GM12878 (cell line): ENCODE measurements around the gene BRCA1. TPM values are rescaled to one million over a fixed set of nuclear protein-coding genes. Genes with fewer than 3 reads are reported as not detected.

Experiments
- ATAC-seq: fragments of 200-7000 bp; cut with Tn5 transposase; 3 replicates; pipeline ENCODE4 v1.9.1; 2020; ENCODE audit warnings: mild to moderate bottlenecking, moderate library complexity
- BruUV-seq: library from RNA; stranded (reverse); fragments of 400-500 nt; replicated peaks from 2 replicates; lab custom pipeline; 2021; lab: Mats Ljungman, UMichigan
- CTCF ChIA-PET: fragments of 300-600 bp; sonication (Branson Sonifier 250); formaldehyde crosslinking; extraction: SDS; loops from one replicate; lab custom pipeline; 2021; ENCODE audit warnings: inconsistent platforms; lab: Yijun Ruan, JAX
- POLR2A ChIA-PET: fragments of 350-600 bp; formaldehyde crosslinking; extraction: SDS; loops from one replicate; lab custom pipeline; 2021; ENCODE audit warnings: inconsistent platforms; lab: Charles Lee
- RAD21 ChIA-PET: fragments of 300-600 bp; sonication (Branson Sonifier 250); formaldehyde crosslinking; loops from one replicate; lab custom pipeline; 2023; ENCODE audit warnings: antibody characterized with exemption; ENCODE audit not compliant: unreplicated experiment; lab: Charles Lee
- SMC1A ChIA-PET: fragments of 300-600 bp; sonication (Branson Sonifier 250); formaldehyde crosslinking; loops from one replicate; lab custom pipeline; 2023; ENCODE audit not compliant: unreplicated experiment, uncharacterized antibody; lab: Charles Lee
- DNase-seq: peaks from one replicate; pipeline ENCODE4 v3.0.0-alpha.2; 2011; ENCODE audit warnings: low read depth, low spot score
- FAIRE-seq: peaks from 3 replicates; lab custom pipeline; 2011; peaks lifted over from hg19 to GRCh38; lab: Jason Lieb, UNC
- H2AFZ ChIP-seq: 2 replicates; pipeline ENCODE4 v1.6.0; 2011; ENCODE audit warnings: low read depth, low read length, control low read depth; ENCODE audit not compliant: control insufficient read depth
- H3K27ac ChIP-seq: 2 replicates; pipeline ENCODE4 v1.5.1; 2011; ENCODE audit warnings: control low read depth; ENCODE audit not compliant: control insufficient read depth, insufficient read depth
- H3K27me3 ChIP-seq, 2 experiments: replicated peaks in 1 of 2; 2 replicates each; pipeline versions ENCODE4 v1.6.0 to v1.6.1; 2011; ENCODE audit warnings: low read length in 1 of 2; ENCODE audit not compliant: control insufficient read depth in 2 of 2, insufficient read depth in 2 of 2
- H3K36me3 ChIP-seq, 2 experiments: 2 replicates each; pipeline ENCODE4 v1.5.1; 2011; ENCODE audit warnings: low read length in 1 of 2; ENCODE audit not compliant: control insufficient read depth in 2 of 2, insufficient read depth in 2 of 2
- H3K4me1 ChIP-seq: 2 replicates; pipeline ENCODE4 v1.6.1; 2011; ENCODE audit warnings: mild to moderate bottlenecking, low read length, moderate library complexity, mixed read lengths; ENCODE audit not compliant: control insufficient read depth, insufficient read depth
- H3K4me2 ChIP-seq: 2 replicates; pipeline ENCODE4 v1.6.0; 2011; ENCODE audit warnings: control low read depth; ENCODE audit not compliant: control insufficient read depth, insufficient read depth
- H3K4me3 ChIP-seq: fragments of 200-600 bp; sonication (generic); 2 replicates; pipeline ENCODE4 v1.5.1; 2016
- H3K79me2 ChIP-seq: 2 replicates; pipeline ENCODE4 v1.6.0; 2011; ENCODE audit warnings: low read length; ENCODE audit not compliant: control insufficient read depth, insufficient read depth
- H3K9ac ChIP-seq: 2 replicates; pipeline ENCODE4 v1.8.0; 2011; ENCODE audit warnings: low read length, control low read depth, mixed read lengths; ENCODE audit not compliant: control insufficient read depth, insufficient read depth
- H3K9me3 ChIP-seq: replicated peaks from 3 replicates; pipeline ENCODE4 v1.5.1; 2011; ENCODE audit warnings: mild to moderate bottlenecking, low read length; ENCODE audit not compliant: control insufficient read depth, insufficient read depth
- H4K20me1 ChIP-seq: 2 replicates; pipeline ENCODE4 v1.6.0; 2011; ENCODE audit not compliant: control insufficient read depth, insufficient read depth
- ASH2L ChIP-seq: fragments of 300-600, 200-600 bp; sonication (generic); IDR thresholded peaks from 2 replicates; pipeline ENCODE4 v1.6.1; 2017; ENCODE audit warnings: low read depth, mild to moderate bottlenecking, borderline replicate concordance
- CEBPB ChIP-seq, 2 experiments: fragments of 150-350 bp in 1 of 2; IDR thresholded peaks; 2 replicates each; pipeline ENCODE4 v1.6.1; 2012 to 2014; ENCODE audit warnings: low read depth in 2 of 2, low read length in 2 of 2, borderline replicate concordance in 1 of 2, inconsistent platforms in 1 of 2
- CHD4 ChIP-seq: fragments of 200-600 bp; sonication (generic); IDR thresholded peaks from 2 replicates; pipeline ENCODE4 v1.6.1; 2016; ENCODE audit warnings: mild to moderate bottlenecking
- ELK1 ChIP-seq: IDR thresholded peaks from 2 replicates; pipeline ENCODE4 v1.6.1; 2012; ENCODE audit warnings: low read depth, low read length, improper control_type of control experiment
- EP300 ChIP-seq, 2 experiments: fragments of 150-350 bp in 1 of 2; IDR thresholded peaks; 2 replicates each; pipeline ENCODE4 v1.6.1; 2011 to 2012; ENCODE audit warnings: low read depth in 2 of 2, low read length in 2 of 2, borderline replicate concordance in 1 of 2, improper control_type of control experiment in 1 of 2, inconsistent platforms in 1 of 2; ENCODE audit not compliant: control insufficient read depth in 1 of 2
- HCFC1 ChIP-seq: fragments of 150-350 bp; IDR thresholded peaks from 2 replicates; pipeline ENCODE4 v1.6.1; 2014; ENCODE audit warnings: low read length
- NR2C1 ChIP-seq: fragments of 450-650 bp; IDR thresholded peaks from 2 replicates; pipeline ENCODE4 v1.6.1; 2017; ENCODE audit warnings: antibody characterized with exemption, mild to moderate bottlenecking, moderate library complexity
- POLR2AphosphoS2 ChIP-seq: IDR thresholded peaks from 2 replicates; pipeline ENCODE4 v1.6.1; 2011; ENCODE audit warnings: low read depth, mild to moderate bottlenecking, low read length, improper control_type of control experiment, moderate library complexity
- RB1 ChIP-seq: fragments of 450-650 bp; formaldehyde crosslinking; IDR thresholded peaks from 2 replicates; pipeline ENCODE4 v1.6.1; 2017; ENCODE audit warnings: mild to moderate bottlenecking, borderline replicate concordance
- SPI1 ChIP-seq: IDR thresholded peaks from 2 replicates; pipeline ENCODE4 v1.6.1; 2011; ENCODE audit warnings: low read depth, mild to moderate bottlenecking, low read length, moderate library complexity, borderline replicate concordance; ENCODE audit not compliant: insufficient read depth
- STAT3 ChIP-seq: IDR thresholded peaks from 2 replicates; pipeline ENCODE4 v1.6.1; 2011; ENCODE audit warnings: low read depth, low read length, improper control_type of control experiment
- YBX1 ChIP-seq: fragments of 450-650 bp; IDR thresholded peaks from 2 replicates; pipeline ENCODE4 v1.6.1; 2016; ENCODE audit warnings: antibody characterized with exemption
- ZNF207 ChIP-seq: fragments of 450-650 bp; IDR thresholded peaks from 2 replicates; pipeline ENCODE4 v1.6.1; 2014; ENCODE audit warnings: antibody characterized with exemption, mild to moderate bottlenecking, borderline replicate concordance
- WGBS: methylation state at CpG from one replicate; pipeline ENCODE4 v1.1.6; 2016; ENCODE audit warnings: low lambda C conversion rate; ENCODE audit not compliant: insufficient replicate concordance, insufficient coverage; ENCODE audit errors: missing lambda C conversion rate; 5-methylcytosine and 5-hydroxymethylcytosine counted together
- in situ Hi-C: fragments of 300-500 bp; cut with MboI; formaldehyde crosslinking; loops from 9 replicates; pipeline ENCODE4 v1.14.3; 2018; ENCODE audit warnings: mixed read lengths
- intact Hi-C: fragments of 100-400 bp; cut with micrococcal nuclease; formaldehyde crosslinking; loops from one replicate; pipeline ENCODE4 v1.14.2; 2022; ENCODE audit not compliant: unreplicated experiment
- polyA plus RNA-seq, 11 experiments: library from polyadenylated mRNA; depleted of rRNA in 4 of 11; unstranded in 6 of 11; stranded (reverse) in 5 of 11; fragments of >200 nt; fragmentation: Nextera tagmentation in 4 of 11; fragmentation: Illumina TruSeq in 1 of 11; extraction: Ambion mirVana in 4 of 11; extraction: Trizol in 1 of 11; gene quantifications; 1 replicate in 1 of 11; 2 replicates in 10 of 11; pipeline versions ENCODE4 v1.2.1 to v1.2.3, GENCODE V29; 2011 to 2016; ENCODE audit warnings: inconsistent platforms in 2 of 11, missing spikeins in 2 of 11, low read depth in 1 of 11
- total RNA-seq, 4 experiments: library from RNA; depleted of rRNA in 3 of 4; stranded (reverse); fragments of >200 nt in 3 of 4; fragmentation: Illumina TruSeq in 1 of 4; extraction: Trizol in 1 of 4; gene quantifications; 2 replicates each; pipeline versions ENCODE4 v1.2.1 to v1.2.3, GENCODE V29; 2013 to 2021

BRCA1 gene
- total and polyA plus RNA-seq, 10 of the 15 experiments (the other 5 are each of a cell fraction or from before 2014, with no cell fraction given): 16.8 to 71.2 (median 44.2) TPM

- intact Hi-C loops: no loop called here
- Histone ChIP-seq H3K27me3 (no peaks in the 10 kb centered on the region), H3K9me3 (no peaks in the 10 kb centered on the region), H3K4me3 (no peak overlapping the region), H3K36me3 (peaks cover 4 to 15% of the 10 kb centered on the region in 2 experiments; a peak in 3 of 4 replicates), H2AFZ (no peak overlapping the region), H3K9ac (no peak overlapping the region), H3K79me2 (no peaks in the 10 kb centered on the region), H3K27ac (no peak overlapping the region), H4K20me1 (no peaks in the 10 kb centered on the region), H3K4me1 (no peaks in the 10 kb centered on the region), H3K4me2 (no peak overlapping the region)
- RAD21 ChIA-PET: no interaction called here
- SMC1A ChIA-PET: no interaction called here
- WGBS: 94% methylated on average over 4 of the region's 4 CpGs
- DNase-seq: no peak
- no peak for FAIRE-seq
- POLR2A ChIA-PET: no interaction called here
- TF ChIP-seq YBX1: no peak
- no TSS peak for BruUV-seq
- CTCF ChIA-PET: no interaction called here
- ATAC-seq: no peak
- in situ Hi-C loops: no loop called here
These were observed 30.9 kb downstream of the BRCA1 start for GRCh38 chr17:43094129-43094835.

GRCh38 chr17:43092901-43093300, 32.3 kb downstream of the BRCA1 start:
- DNase-seq (no peak), ATAC-seq (no peak), FAIRE-seq (no peak)
- 53% methylated on average over 4 of the region's 4 CpGs for WGBS
- no peaks in the 10 kb centered on the region for H3K9me3 ChIP-seq
- no peaks in the 10 kb centered on the region for H3K4me1 ChIP-seq
- in situ Hi-C loops: no loop called here
- BruUV-seq: no TSS peak
- no peak overlapping the region for H3K9ac ChIP-seq
- ChIA-PET RAD21 (no interaction called here), CTCF (no interaction called here)
- intact Hi-C loops: no loop called here
- no peak overlapping the region for H3K27ac ChIP-seq
- H3K36me3 ChIP-seq: peaks cover 4 to 18% of the 10 kb centered on the region in 2 experiments; a peak in 3 of 4 replicates
- H3K79me2 ChIP-seq: no peaks in the 10 kb centered on the region
- H3K27me3 ChIP-seq: no peaks in the 10 kb centered on the region
- no peaks in the 10 kb centered on the region for H4K20me1 ChIP-seq
- TF ChIP-seq NR2C1: no peak
- TF ChIP-seq EP300 (IDR thresholded peaks at IDR 0.05; ENCODE audit: borderline replicate concordance in 1 of 2, control insufficient read depth in 1 of 2, low read depth in 2 of 2, low read length in 2 of 2): no peak
- no peak for TF ChIP-seq POLR2AphosphoS2
- no peak for TF ChIP-seq CHD4
- TF ChIP-seq STAT3: no peak
- no peak for TF ChIP-seq RB1
- no peak for TF ChIP-seq ELK1
- TF ChIP-seq ZNF207: no peak
- TF ChIP-seq HCFC1: no peak
- TF ChIP-seq ASH2L: no peak
- no peak for TF ChIP-seq CEBPB (IDR thresholded peaks at IDR 0.05; ENCODE audit: borderline replicate concordance in 1 of 2, low read depth in 2 of 2, low read length in 2 of 2)
- no peak for TF ChIP-seq SPI1
- TF ChIP-seq, all 136 proteins: peak for 0
- ChIA-PET POLR2A (no interaction called here), SMC1A (no interaction called here)
- Histone ChIP-seq H2AFZ (no peak overlapping the region), H3K4me3 (no peak overlapping the region), H3K4me2 (no peak overlapping the region)
